GM12801 (cell line): ENCODE data around the gene ASRGL1.

Experiments used
- CTCF ChIP-seq: IDR thresholded peaks from one replicate; pipeline ENCODE4 v1.5.1; 2011; ENCODE audit warnings: control low read depth; ENCODE audit not compliant: insufficient read length; ENCODE audit errors: extremely low read depth

Gene ASRGL1

GRCh38 chr11:62398011-62398994 is 61.1 kb downstream of the ASRGL1 start:
- TF ChIP-seq CTCF = no peak

- TF ChIP-seq CTCF = no peak
Measured at GRCh38 chr11:62399172-62399877, 62.1 kb downstream of the ASRGL1 start.

DNA sequence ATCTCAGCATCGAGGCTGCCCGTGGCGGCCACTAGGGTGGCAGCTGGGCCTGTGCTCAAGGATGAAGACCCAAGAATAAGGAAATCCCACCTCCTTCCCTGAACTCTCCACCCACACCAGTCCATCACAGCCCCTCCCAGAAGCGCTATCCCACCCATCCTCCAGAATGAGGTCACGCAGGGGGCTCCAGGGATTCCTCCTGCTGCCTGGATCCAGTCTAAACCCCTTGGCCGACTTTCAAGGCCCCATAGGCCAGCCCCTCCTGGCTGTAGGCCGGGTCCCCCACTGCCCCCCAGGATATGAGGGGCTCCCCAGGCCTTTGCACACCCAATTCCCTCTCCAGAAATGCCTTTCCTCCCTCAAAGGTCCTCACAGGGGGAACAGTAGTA is 62.6 kb downstream of the ASRGL1 start:
- TF ChIP-seq CTCF = no peak

GRCh38 chr11:62400281-62400680 is 63.0 kb downstream of the ASRGL1 start:
- TF ChIP-seq CTCF = no peak

DNA sequence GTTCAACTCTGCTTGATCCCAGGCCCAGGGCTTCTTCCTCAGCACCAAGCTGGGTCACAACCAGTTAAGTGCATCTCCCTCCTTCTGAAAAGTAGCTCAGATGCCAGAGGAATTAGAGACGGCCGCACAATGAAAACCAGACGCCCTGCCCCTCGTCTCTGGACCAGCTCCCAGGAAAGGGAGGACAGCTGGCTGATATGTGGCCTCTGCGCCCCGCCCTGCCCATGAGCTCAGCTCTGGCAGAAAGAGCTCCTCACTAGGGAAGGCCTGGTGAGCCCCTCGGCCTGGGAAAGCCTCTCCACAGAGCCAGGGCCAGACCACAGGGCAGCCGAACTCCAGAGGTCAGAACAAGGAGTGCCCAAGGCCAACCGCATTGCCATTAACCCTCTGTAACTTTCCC is 63.5 kb downstream of the ASRGL1 start:
- TF ChIP-seq CTCF = no peak

DNA sequence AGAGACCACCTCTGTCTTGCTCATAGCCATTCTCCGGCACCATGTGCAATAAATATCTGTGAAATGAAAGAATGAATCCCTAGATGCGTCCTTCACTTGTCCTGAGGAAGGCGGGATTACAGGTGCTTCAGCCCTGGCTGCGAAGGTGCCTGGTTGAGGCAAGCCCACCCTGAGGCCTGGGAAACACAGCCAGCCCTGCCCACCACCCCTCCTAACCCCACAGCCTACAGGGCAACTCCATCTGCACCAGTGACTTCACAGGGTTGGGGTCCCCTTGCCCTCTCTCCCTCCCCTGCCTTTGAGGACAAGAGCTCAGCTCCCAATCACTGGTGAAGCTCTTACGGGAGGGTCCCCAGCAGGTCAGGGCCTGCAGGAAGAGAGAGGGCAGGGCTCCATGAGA is 64.1 kb downstream of the ASRGL1 start:
- TF ChIP-seq CTCF = no peak

GRCh38 chr11:62401811-62402210 is 64.6 kb downstream of the ASRGL1 start:
- TF ChIP-seq CTCF = no peak
